HG02623 (cell line): ENCODE data around the gene MND1.

ENCODE experiments used
- ATAC-seq: cut with Tn5 transposase; IDR thresholded peaks from one replicate; pipeline ENCODE4 v1.9.1; 2021; ENCODE audit warnings: moderate library complexity; ENCODE audit not compliant: unreplicated experiment

The MND1 gene

DNA sequence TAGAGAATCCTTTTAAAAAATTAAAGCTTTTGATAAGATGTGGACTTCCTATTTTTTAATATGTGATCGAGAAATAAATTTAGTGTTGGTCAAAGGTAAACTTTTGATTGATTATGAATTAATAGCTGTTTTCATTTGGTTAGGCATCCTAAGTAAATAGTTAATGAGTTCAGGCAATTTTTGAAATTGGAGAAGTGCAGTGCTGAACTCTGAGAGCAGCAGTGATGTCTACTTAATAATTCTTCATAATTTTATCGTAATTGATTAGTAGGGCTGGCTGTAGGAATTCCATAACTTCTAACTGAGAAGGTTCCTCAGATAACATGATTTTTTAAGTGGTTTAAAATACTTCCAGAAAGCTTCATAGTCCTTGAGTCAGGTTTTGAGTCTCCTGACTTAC lies 1.5 kb downstream of the MND1 start:
- no peak for ATAC-seq

DNA sequence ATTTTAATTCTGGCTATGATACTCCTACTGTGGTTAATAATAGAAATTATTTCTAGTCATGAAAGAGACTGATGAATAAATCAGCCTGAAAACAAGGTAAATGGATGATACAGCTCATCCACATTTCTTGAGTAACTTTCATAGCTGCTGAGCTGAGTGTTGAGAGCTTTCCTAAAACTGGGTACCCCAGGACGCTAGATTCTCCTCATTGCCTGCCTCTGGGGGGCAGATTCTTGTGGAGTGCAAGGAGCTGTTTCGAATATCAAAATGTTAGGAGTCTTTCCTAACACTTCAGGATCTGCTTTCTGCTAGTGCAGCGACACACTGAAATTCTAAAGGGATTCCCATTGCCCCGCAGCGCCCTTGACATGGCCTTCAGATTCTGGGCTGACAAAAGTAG lies 2.1 kb downstream of the MND1 start:
- no peak for ATAC-seq

DNA sequence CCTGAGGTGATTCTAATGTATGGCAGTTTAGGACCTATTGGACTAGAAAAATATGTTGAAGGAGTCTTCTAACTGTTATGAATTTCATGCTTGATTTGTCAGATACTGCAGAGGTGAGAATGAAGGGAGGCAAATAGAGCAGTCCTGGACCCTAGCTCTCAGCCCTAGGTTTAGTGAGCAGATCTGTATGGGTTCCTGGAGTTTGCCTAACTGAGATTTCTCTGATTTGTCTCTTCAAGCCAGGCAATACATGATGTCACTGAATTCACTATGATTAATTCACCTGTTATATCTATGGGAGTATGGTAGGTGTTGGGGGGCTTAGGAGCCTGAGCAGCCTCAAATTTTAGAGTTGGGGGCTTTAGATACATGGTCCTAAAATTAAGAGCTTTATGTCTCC lies 2.6 kb downstream of the MND1 start:
- ATAC-seq, result no peak

DNA sequence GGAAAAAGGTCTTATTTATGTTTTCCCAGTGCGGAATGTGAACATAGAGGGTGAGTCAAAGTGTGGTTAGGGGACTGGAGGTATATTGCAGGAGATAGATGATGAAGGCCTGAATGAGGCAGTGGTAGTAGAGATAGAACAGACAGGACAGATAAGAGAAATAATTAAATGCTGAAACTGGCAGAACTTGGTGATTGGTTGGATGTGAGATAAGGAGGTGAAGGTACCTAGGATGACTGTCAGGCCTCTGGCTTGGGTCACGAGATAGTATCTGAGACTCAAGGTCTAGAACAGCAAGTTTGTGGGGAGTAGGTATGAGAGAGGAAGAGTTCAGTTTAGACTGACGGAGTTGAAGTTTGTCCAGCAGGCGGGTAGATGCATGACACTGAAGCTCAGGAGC lies 3.5 kb downstream of the MND1 start:
- ATAC-seq, result no peak

DNA sequence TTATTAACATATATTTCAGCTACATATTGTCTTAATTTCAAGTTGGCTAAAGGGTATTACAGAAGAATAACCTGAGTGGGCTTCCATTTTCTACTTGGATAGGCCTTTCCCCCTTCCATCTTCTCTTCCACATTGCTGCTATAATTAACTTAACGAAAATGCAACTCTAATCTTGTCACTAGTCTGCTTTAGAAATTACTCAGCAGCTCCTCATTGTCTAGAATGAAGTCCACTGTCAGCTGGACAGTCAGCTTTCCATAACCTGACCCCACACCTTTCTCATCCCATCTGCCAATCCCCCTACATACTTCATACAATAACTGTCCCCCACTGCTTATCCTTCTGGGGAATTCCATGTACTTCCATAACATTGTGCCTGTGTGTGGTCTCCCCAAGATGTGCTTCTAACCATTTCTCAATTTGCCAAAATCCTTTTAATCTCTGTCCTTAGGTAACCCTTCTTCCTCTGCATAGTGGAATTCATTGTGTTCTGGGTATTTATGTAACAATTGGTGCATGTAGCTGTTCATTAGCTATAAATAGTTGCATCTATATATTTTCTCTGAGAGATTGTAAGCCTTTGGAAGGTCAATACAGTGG lies 4.8 kb downstream of the MND1 start:
- ATAC-seq, result no peak

DNA sequence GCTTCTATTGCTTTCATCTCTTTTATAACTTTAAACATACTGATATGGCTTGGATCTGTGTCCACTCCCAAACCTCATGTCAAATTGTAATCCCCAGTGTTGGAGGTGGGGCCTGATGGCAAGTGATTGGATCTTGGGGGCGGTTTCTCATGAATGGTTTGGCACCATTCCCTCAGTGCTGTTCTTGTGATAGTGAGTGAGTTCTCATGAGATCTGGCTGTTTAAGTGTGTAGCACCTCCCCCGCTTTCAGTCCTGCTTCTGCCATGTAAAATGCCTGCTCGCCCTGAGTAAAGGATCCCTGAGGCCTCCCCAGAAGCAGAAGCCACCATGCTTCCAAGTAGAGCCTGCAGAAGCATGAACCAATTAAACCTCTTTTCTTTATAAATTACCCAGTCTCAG lies 17.7 kb downstream of the MND1 start:
- no peak for ATAC-seq

DNA sequence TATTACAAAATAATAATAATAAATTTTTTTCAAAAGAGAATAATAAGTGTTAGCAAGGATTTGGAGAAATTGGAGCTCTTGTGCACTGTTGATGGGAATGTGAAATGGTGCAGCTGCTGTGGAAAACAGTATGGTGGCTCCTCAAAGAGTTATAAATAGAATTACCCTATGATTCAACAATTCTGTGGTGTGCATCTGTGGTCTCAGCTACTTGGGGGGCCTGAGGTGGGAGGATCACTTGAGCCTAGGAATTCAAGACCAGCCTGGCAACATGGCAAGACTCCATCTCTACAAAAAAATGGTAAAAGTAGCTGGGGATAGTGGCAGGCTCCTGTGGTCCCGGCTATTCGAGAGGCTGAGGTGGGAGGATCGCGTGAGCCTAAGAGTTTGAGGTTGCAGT lies 19.6 kb downstream of the MND1 start:
- ATAC-seq, result no peak

DNA sequence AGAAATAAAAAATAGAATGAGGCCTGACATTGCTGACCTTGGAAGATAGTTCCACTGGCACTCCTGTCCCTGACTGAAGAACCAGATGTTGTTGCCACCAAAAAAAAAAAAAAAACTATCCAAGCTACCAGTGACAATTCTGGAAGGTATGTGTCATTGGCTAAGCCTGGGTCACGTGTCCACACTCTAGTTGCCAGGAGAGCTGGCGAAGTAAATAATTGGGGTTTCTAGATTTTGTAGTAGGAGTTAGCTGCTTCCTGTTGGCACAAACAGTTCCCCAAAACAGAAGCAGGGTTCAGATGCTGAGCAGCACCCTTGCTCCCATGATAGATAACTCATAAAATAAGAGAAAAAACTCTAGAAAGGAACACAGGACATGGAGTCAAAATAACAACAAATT lies 20.5 kb downstream of the MND1 start:
- no peak for ATAC-seq

DNA sequence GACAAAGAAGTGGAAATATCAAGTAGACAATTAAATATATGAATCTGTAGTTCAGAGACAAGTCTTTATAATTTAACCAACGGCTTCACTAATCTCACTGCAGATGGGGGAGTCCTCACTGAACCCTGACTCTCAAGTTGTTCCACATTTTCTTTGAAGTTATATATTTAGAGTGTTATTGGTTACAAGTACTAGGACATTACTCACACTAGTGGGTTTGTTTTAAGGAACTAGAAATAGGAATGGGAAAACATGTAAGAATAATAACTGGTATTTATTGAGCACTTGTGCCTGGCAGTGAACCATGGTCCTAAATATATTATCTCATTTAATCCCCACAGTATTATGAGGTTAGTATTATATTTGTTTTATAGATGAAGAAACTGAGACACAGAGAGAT lies 22.0 kb downstream of the MND1 start:
- no peak for ATAC-seq

DNA sequence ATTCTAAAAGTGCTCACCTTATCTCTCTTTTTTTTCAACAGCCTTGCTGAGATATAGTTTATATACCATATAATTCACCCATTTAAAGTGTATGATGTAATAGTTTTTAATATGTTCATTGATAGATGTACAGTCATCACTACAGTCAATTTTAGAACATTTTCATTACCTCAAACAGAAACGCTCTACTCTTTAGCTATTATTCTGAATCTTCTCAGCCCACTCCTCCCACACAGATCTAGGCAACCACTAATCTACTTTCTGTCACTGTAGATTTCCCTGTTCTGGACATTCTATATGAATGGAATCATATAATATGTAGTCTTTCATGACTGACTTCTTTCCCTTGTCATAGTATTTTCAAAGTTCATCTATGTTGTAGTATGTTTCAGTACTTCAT lies 22.6 kb downstream of the MND1 start:
- ATAC-seq, result no peak

DNA sequence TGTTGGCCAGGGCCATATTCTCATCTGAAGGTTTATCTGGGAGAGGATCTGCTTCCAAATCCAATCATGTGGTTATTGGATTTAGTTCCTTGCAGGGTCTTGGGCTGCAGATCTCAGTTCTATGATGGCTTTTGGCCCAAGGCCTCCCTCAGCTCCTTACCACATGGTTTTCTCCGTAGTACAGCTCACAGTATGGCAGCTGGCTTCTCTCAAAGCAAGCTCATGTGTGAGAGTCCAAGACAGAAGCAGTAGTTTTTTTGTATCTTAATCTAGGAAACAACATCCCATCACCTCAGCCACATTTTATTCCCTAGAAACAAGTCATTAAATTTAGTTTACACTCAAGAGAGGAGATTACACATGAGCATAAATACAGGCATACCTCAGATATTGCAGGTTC lies 24.5 kb downstream of the MND1 start:
- ATAC-seq, result no peak

DNA sequence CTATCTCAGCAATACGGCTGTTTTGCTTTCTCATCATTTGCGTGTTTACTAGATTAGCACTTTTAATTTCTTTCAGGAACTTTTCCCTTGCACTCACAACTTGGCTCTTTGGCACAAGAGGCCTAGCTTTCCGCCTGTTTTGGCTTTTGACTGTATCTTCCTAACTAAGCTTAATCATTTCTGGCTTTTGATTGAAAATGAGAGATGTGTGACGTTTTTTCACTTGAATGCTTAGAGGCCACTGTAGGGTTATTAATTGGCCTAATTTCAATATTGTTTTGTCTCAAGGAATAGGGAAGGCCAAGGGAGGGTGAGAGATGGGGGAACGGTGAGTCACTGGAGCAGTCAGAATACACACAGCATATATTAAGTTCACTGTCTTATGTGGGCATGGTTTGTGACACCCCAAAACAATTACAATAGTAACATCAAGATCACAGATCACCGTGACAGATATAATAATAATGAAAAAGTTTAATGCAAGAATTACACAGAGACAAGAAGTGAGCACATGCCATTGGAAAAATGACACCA lies 27.3 kb downstream of the MND1 start:
- ATAC-seq, result no peak

DNA sequence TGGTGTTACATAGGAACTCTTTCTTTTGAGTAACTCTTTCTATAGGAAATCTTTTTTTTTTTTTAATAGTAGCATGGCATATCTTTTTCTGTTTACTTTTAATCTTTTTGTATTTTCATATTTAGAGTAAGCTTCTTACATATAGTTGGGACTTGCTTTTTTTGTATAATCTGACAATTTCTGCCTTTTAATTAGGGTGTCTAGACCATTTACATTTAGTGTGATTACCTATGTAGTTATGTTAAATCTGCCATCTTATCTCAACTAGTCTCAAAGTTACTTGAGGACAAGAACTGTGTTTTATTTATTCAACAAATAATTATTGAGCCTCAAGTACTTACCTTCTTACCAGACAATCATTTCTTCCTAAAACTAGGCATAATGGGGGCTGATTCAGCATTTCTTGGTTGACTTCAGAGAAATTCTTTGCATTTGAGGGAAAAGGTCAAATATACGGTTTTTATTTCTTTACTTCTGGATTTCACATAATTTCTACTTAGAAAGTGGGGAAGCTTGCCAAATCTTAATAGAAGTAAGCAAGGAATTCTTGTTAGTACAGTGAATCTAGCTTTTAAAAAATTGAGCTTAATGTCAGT lies 28.6 kb downstream of the MND1 start:
- ATAC-seq, result no peak

DNA sequence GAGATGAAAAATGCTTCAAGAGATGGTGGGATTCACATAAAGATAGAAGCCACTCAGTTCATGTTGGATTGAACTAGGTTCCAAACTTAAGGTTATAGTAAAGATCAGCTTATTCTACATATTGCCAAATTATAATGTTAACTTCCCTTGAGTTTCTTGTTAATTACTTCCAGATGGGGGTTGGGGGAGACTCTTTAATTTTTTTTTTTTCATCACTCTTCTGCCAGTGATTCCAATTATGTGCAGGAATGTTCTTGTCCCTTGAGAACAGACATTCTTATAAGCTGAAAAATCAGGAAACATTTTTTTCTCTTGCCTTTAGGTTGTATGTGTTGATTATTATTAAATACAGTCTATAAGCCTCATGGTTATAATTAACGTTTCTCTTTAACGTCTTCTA lies 30.0 kb downstream of the MND1 start:
- no peak for ATAC-seq

DNA sequence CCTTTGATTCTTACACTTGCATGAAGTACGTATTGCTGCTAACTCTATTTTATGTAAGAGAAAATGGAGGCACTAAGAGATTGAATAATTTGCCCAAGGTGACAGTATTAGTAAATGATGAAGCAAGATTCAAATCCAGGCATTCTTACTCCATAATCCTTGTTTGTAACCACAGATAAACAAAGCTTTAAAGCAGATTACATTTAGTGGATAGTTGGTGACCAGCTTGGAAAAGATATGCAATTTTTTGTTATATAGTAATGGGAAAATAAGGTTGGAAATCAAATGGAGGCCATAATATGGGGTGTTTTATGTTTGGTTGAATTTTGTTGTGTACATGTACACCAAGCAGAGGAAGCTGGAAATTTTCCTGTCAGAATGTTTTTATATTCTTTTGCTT lies 30.8 kb downstream of the MND1 start:
- no peak for ATAC-seq

DNA sequence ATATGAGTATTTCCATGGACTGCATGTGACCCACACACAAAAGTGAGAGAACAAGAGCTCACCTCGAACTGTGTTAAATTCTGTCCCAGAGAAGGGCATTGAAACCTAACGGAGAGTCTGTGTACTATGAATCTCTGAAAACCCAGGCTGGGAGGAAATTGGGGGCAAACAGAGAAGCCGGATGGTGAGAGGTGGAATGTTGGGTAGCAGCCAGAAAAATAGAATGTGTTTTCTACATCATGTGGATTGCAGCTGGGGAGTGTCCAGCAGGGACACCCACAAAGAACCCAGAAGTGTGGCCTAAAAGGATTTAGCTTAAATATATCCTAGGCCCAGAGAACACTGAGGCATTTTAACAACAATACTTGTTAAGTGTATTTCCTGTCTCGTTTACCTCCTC lies 38.6 kb downstream of the MND1 start:
- no peak for ATAC-seq

DNA sequence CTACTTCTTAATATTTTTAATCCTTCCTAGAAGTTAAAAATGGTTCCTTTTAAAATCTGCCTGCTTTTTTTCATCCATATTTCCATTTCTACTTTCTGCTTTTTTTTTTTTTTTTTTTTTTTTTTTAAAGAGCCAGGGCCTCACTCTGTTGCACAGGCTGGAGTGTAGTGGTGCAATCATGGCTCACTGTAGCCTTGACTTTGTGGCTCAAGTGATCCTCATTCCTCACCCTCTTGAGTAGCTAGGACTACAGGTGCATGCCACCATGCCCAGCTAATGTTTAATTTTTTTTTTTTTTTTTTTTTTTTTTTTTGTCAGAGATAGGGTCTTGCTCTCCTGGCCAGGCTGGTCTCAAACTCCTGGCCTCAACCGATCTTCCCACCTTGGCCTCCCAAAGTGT lies 39.7 kb downstream of the MND1 start:
- ATAC-seq, result no peak

DNA sequence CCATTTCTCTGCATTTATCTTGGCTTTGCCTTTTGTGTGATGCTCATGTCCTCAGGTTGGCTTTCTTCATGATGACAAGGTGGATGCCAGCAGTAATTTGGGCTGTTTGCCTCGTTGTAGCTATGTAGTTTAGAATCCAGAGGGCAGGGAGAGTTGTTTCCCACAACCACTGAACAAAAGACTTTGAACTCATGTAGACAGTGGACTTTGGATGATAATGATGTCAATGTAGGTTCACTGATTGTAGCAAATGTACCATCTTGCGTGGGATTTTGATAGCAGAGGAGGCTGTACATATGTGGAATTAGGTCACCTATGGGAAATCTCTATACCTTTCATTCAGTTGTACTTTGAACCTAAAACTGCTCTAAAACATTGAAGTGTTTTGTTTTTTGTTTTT lies 41.3 kb downstream of the MND1 start:
- no peak for ATAC-seq

DNA sequence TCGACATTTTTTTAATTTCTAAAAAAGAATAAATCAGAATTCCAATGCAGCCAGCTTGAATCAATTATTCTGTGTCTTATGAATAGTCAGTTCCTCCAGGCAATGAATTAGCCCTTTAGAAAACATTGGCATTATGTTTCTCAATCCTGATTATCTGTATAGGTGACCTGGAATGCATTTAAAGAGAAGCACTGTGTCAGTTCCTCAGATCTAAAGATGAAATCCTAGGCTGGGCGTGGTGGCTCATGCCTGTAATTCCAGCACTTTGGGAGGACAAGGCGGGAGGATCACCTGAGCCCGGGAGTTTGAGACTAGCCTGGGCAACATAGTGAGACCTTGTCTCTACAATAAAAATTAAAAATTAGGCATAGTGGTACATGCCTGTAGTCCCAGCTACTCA lies 43.5 kb downstream of the MND1 start:
- no peak for ATAC-seq

DNA sequence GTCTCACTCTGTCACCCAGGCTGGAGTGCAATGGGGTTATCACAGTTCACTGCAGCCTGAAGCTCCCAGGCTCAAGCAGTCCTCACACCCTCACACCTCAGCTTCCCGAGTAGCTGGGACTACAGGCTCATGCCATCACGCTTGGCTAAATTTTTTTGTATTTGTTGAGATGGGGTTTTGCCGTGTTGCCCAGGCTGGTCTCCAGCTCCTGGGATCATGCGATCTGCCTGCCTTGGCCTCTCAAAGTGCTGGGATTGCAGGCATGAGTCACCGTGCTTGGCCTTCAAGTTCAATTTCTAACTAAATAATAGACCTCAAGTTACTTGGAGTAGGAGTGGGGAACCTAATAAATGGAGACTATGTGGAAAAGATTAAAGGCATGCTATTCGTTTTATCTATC lies 48.9 kb downstream of the MND1 start:
- ATAC-seq, result no peak

DNA sequence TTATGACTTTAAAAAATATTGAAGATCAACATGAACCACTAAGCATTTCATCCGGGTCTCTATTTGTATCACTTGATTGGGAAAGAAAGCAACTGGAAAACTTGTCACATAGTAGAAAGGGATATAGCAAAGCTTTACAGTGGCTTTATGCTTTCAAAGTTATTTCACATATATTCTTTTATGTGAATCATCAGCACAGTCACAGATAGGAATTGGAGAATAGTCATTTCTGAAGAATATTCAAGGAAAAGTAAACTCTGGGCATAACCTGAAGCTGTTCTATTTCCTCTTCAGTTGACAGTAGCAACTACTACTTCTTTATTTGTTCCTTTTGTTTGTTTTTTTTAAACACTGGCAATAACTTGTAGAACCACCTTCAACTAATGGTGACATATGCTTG lies 50.5 kb downstream of the MND1 start:
- no peak for ATAC-seq

DNA sequence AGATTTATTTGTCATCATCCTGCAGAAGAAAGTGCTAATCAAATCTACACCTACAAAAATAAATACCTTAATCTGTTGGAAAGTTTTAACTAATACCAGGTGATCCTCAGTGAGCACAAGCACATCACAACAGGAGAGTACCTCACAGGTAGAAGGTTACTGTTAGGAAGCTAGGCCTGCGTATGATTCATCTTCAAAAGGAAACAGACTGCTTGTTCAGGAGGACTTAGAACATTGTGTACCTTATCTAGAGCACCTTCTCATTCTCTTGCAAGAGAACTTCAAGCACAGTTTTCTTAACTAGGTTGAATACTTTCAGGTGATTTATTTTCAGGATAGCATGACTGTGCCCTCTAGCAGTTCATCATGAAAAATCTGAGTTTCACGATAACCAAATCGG lies 54.2 kb downstream of the MND1 start:
- ATAC-seq, result no peak

DNA sequence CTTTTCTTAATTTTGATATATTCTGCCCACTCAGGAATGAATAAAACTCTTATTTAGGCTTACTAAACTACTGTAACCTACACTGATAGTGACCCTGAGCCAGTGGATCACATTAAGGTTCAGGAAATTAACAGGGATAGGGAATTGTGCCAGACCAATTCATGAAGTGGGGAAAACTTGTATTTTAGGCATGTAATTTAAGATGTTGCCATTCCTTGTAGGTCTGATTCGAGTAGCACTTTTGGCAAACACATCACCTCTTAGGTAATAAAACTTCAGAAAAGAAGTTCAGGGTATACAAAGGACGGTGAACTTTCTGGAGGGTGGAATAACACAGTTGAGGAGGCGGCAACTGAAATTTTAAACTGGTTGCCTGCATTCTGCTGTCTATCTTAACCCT lies 54.9 kb downstream of the MND1 start:
- ATAC-seq, result no peak
